Spleen (tissue), 11 donors: ENCODE measurements around the gene DNER. TPM values are rescaled to one million over a fixed set of nuclear protein-coding genes. Genes with fewer than 3 reads are reported as not detected.

Source experiments
- DNase-seq: peaks from one replicate; pipeline ENCODE4 v3.0.0-alpha.2; 2020
- H3K27ac ChIP-seq, 8 donors: fragments of 200-600 bp; sonication (generic) in 7 of 8; 1 replicate in 4 of 8; 2 replicates in 4 of 8; pipeline versions ENCODE4 v1.5.0 to v1.8.0; 2016 to 2021; ENCODE audit warnings: inconsistent platforms in 4 of 8, mild to moderate bottlenecking in 4 of 8, moderate library complexity in 1 of 8
- H3K27me3 ChIP-seq, 7 donors: fragments of 200-600 bp; sonication (generic) in 6 of 7; replicated peaks in 1 of 7; 1 replicate in 4 of 7; 2 replicates in 3 of 7; pipeline versions ENCODE4 v1.5.0 to v1.8.0; 2016 to 2021; ENCODE audit warnings: inconsistent platforms in 3 of 7, mild to moderate bottlenecking in 1 of 7
- H3K36me3 ChIP-seq, 6 donors: fragments of 200-600 bp; sonication (generic) in 5 of 6; 1 replicate in 4 of 6; 2 replicates in 2 of 6; pipeline versions ENCODE4 v1.5.0 to v1.8.0; 2016 to 2021; ENCODE audit warnings: inconsistent platforms in 2 of 6
- H3K4me1 ChIP-seq, 6 donors: fragments of 200-600 bp; sonication (generic) in 5 of 6; 1 replicate in 3 of 6; 2 replicates in 3 of 6; pipeline versions ENCODE4 v1.5.0 to v1.8.0; 2016 to 2021; ENCODE audit warnings: inconsistent platforms in 3 of 6
- H3K4me3 ChIP-seq, 8 donors: fragments of 200-600 bp; sonication (generic) in 7 of 8; 1 replicate in 4 of 8; 2 replicates in 4 of 8; pipeline versions ENCODE4 v1.5.0 to v1.8.0; 2016 to 2021; ENCODE audit warnings: inconsistent platforms in 4 of 8, mild to moderate bottlenecking in 4 of 8, moderate library complexity in 2 of 8
- H3K9me3 ChIP-seq, 8 donors: fragments of 200-600 bp; sonication (generic) in 7 of 8; 1 replicate in 4 of 8; 2 replicates in 4 of 8; pipeline versions ENCODE4 v1.5.0 to v1.8.0; 2016 to 2021; ENCODE audit warnings: inconsistent platforms in 4 of 8
- CTCF ChIP-seq, 11 experiments: fragments of 200-600 bp in 7 of 11; fragments of 450-650 bp in 4 of 11; sonication (generic) in 4 of 11; IDR thresholded peaks in 8 of 11; conservative IDR thresholded peaks in 3 of 11; 1 replicate in 7 of 11; 2 replicates in 4 of 11; pipeline versions ENCODE4 v1.4.0 to v1.8.0; 2016 to 2021; ENCODE audit warnings: antibody characterized with exemption in 11 of 11, inconsistent platforms in 4 of 11, mild to moderate bottlenecking in 1 of 11
- POLR2A ChIP-seq, 3 donors: fragments of 450-650 bp; IDR thresholded peaks; one replicate each; pipeline ENCODE4 v1.5.1; 2017; ENCODE audit warnings: antibody characterized with exemption in 3 of 3, mild to moderate bottlenecking in 1 of 3
- POLR2AphosphoS5 ChIP-seq, 3 donors: sonication (generic); formaldehyde crosslinking; IDR thresholded peaks; one replicate each; pipeline ENCODE4 v1.5.1; 2017; ENCODE audit warnings: antibody characterized with exemption in 3 of 3
- WGBS, 5 donors: extraction: QIAGEN DNeasy Blood & Tissue Kit in 3 of 5; methylation state at CpG; one replicate each; pipeline versions ENCODE4 v1.1.5 to v1.1.7; 2013 to 2018; 5-methylcytosine and 5-hydroxymethylcytosine counted together
- intact Hi-C: fragments of 100-400 bp; cut with DNase I; formaldehyde crosslinking; loops from one replicate; pipeline ENCODE4 v1.15.0; 2023; ENCODE audit warnings: low total_unique reads
- polyA plus RNA-seq, 3 donors: library from polyadenylated mRNA; stranded (reverse); fragments of 200-250 nt; gene quantifications; one replicate each; pipeline ENCODE4 v1.2.1, GENCODE V29; 2013
- total RNA-seq, 7 donors: library from RNA; depleted of rRNA in 3 of 7; stranded (reverse); fragments of >200 nt in 3 of 7; fragmentation: NEBNext Ultra II Directional in 4 of 7; extraction: Animal tissue kit (Norgen Biotek cat#: 25700) in 4 of 7; gene quantifications; one replicate each; pipeline versions ENCODE4 v1.1.0 to v1.2.1, GENCODE V29; 2016 to 2021
- donor health status: healthy with polysubstance abuse.
- donor health status: DM: no; HTN: no; CAD: no; lungs with moderate emphysema.
- donor health status: DM: no; HTN: no; CAD: no.
- donor health status: Bipolar disorder and iron deficiency.
- donor health status: healthy.
- donor health status: DM: no; HTN: no; CAD: no.
- donor health status: DM: yes; HTN: yes; CAD: no.

Gene DNER
- total and polyA plus RNA-seq, 10 donors, result 0.03 to 0.58 (median 0.26) TPM; not detected in 3

GRCh38 chr2:229679393-229680125 lies 34.8 kb downstream of the DNER start:
- intact Hi-C loops, result no loop called here
- TF ChIP-seq POLR2A (IDR thresholded peaks at IDR 0.05), result no peak
- no peak for TF ChIP-seq CTCF (IDR thresholded peaks at IDR 0.05 in 8 of 11, conservative IDR thresholded peaks at IDR 0.05 in 3 of 11)
- TF ChIP-seq POLR2AphosphoS5 (IDR thresholded peaks at IDR 0.05), result no peak
- H3K27me3 ChIP-seq, result peaks cover 0 to 61% (median 5%) of the 10 kb centered on the region in 7 donors
- H3K4me1 ChIP-seq, result no peaks in the 10 kb centered on the region
- H3K4me3 ChIP-seq, result no peak overlapping the region
- WGBS, 5 donors, result 82 to 88% (median 84%) methylated on average over 4 of the region's 4 CpGs
- no peaks in the 10 kb centered on the region for H3K9me3 ChIP-seq
- DNase-seq, result no peak
- no peak overlapping the region for H3K27ac ChIP-seq
- H3K36me3 ChIP-seq, result no peaks in the 10 kb centered on the region

- WGBS, 5 donors, result 37 to 55% (median 43%) methylated on average over 3 to 4 of the region's 4 CpGs
- peaks cover 0 to 91% (median 5%) of the 10 kb centered on the region in 7 donors for H3K27me3 ChIP-seq
- no peak overlapping the region for H3K4me3 ChIP-seq
- H3K36me3 ChIP-seq, result no peaks in the 10 kb centered on the region
- TF ChIP-seq POLR2AphosphoS5 (IDR thresholded peaks at IDR 0.05), result no peak
- TF ChIP-seq CTCF (IDR thresholded peaks at IDR 0.05 in 8 of 11, conservative IDR thresholded peaks at IDR 0.05 in 3 of 11), result no peak
- no peak for TF ChIP-seq POLR2A (IDR thresholded peaks at IDR 0.05)
- DNase-seq, result no peak
- intact Hi-C loops, result no loop called here
- H3K9me3 ChIP-seq, result no peaks in the 10 kb centered on the region
- no peaks in the 10 kb centered on the region for H3K4me1 ChIP-seq
- no peak overlapping the region for H3K27ac ChIP-seq
These were observed 38.8 kb downstream of the DNER start for GRCh38 chr2:229675569-229675968.

- 77 to 96% (median 89%) methylated on average over 6 of the region's 6 CpGs for WGBS, 5 donors
- no peak for DNase-seq
- Histone ChIP-seq H3K36me3 (no peaks in the 10 kb centered on the region), H3K4me1 (no peaks in the 10 kb centered on the region), H3K27me3 (peaks cover 0 to 91% (median 5%) of the 10 kb centered on the region in 7 donors), H3K9me3 (no peaks in the 10 kb centered on the region), H3K4me3 (no peak overlapping the region), H3K27ac (no peak overlapping the region)
- TF ChIP-seq POLR2AphosphoS5 (IDR thresholded peaks at IDR 0.05), result no peak
- no peak for TF ChIP-seq CTCF (IDR thresholded peaks at IDR 0.05 in 8 of 11, conservative IDR thresholded peaks at IDR 0.05 in 3 of 11)
- no peak for TF ChIP-seq POLR2A (IDR thresholded peaks at IDR 0.05)
- intact Hi-C loops, result no loop called here
These were observed 39.4 kb downstream of the DNER start for GRCh38 chr2:229674830-229675530.

GRCh38 chr2:229673676-229674075 lies 40.7 kb downstream of the DNER start:
- intact Hi-C loops, result no loop called here
- Histone ChIP-seq H3K9me3 (no peaks in the 10 kb centered on the region), H3K36me3 (no peaks in the 10 kb centered on the region), H3K27ac (no peak overlapping the region), H3K4me1 (no peaks in the 10 kb centered on the region), H3K4me3 (no peak overlapping the region), H3K27me3 (peaks cover 0 to 83% (median 5%) of the 10 kb centered on the region in 7 donors)
- 87 to 95% (median 90%) methylated on average over 5 of the region's 5 CpGs for WGBS, 5 donors
- no peak for DNase-seq
- TF ChIP-seq CTCF (IDR thresholded peaks at IDR 0.05 in 8 of 11, conservative IDR thresholded peaks at IDR 0.05 in 3 of 11) (no peak), POLR2AphosphoS5 (IDR thresholded peaks at IDR 0.05) (no peak), POLR2A (IDR thresholded peaks at IDR 0.05) (no peak)
